G401 (cell line): Measurements from ENCODE around the gene CSTB. TPM values are rescaled to one million over a fixed set of nuclear protein-coding genes. Genes with fewer than 3 reads are reported as not detected.
A peak's percentile ranks its signal among the peaks of the same experiment; 100 is the strongest.

Experiments used
- DNase-seq: peaks from one replicate; pipeline ENCODE4 v3.0.0-alpha.2; 2015; ENCODE audit warnings: low spot score
- in situ Hi-C: cut with HindIII; loops from 2 replicates; pipeline ENCODE4 v1.10.0; 2016; ENCODE audit warnings: low sequenced_read_pairs, mixed read lengths
- total RNA-seq: library from RNA; depleted of rRNA; stranded (reverse); fragments of >200 nt; shearing (Covaris generic); gene quantifications from 2 replicates; pipeline ENCODE4 v1.2.3, GENCODE V29; 2014

CSTB gene
- total RNA-seq, 1 experiment from 2014 or later = 8.9 TPM

- in situ Hi-C loops = no loop called here
- DNase-seq = no peak
Observed at GRCh38 chr21:43794857-43795256, 18.7 kb upstream of the CSTB start.

- in situ Hi-C loops = no loop called here
- DNase-seq = no peak
Observed at GRCh38 chr21:43794311-43794710, 18.2 kb upstream of the CSTB start.

GRCh38 chr21:43793243-43793642 lies 17.1 kb upstream of the CSTB start:
- in situ Hi-C loops = no loop called here
- no peak for DNase-seq

GRCh38 chr21:43792406-43792805 lies 16.3 kb upstream of the CSTB start:
- no peak for DNase-seq
- in situ Hi-C loops = no loop called here

- DNase-seq = peak; percentile 14
- in situ Hi-C loops = no loop called here
Observed at GRCh38 chr21:43790010-43790524, 14.0 kb upstream of the CSTB start.

- in situ Hi-C loops = no loop called here
Observed at GRCh38 chr21:43789276-43790009, 13.3 kb upstream of the CSTB start, which contains the start of gene RRP1. Gene RRP1 (plus strand): TSS chr21:43789577. CDS start chr21:43789630, 53 bp downstream.

GRCh38 chr21:43786807-43787440 lies 10.8 kb upstream of the CSTB start:
- no peak for DNase-seq
- in situ Hi-C loops = no loop called here

More at GRCh38 chr21:43789276-43790009, 13.3 kb upstream of the CSTB start, which contains the start of gene RRP1:
- peak; percentile 84 for DNase-seq

- DNase-seq = no peak
- in situ Hi-C loops = no loop called here
Observed at GRCh38 chr21:43786300-43786806, 10.2 kb upstream of the CSTB start.

- in situ Hi-C loops = no loop called here
- DNase-seq = no peak
Observed at GRCh38 chr21:43785134-43785533, 9.0 kb upstream of the CSTB start.

- in situ Hi-C loops = no loop called here
- no peak for DNase-seq
Observed at GRCh38 chr21:43783098-43783700, 7.1 kb upstream of the CSTB start.

GRCh38 chr21:43782431-43783097 lies 6.5 kb upstream of the CSTB start:
- in situ Hi-C loops = no loop called here

GRCh38 chr21:43781846-43782245 lies 5.7 kb upstream of the CSTB start:
- in situ Hi-C loops = no loop called here
- DNase-seq = no peak

More at GRCh38 chr21:43782431-43783097, 6.5 kb upstream of the CSTB start:
- DNase-seq = no peak

GRCh38 chr21:43779660-43780059 lies 3.6 kb upstream of the CSTB start:
- DNase-seq = no peak
- in situ Hi-C loops = no loop called here

- in situ Hi-C loops = no loop called here
- peak; percentile 14 for DNase-seq
Observed at GRCh38 chr21:43778469-43779335, 2.6 kb upstream of the CSTB start.

GRCh38 chr21:43777953-43778352 lies 1.8 kb upstream of the CSTB start:
- no peak for DNase-seq
- in situ Hi-C loops = no loop called here

- in situ Hi-C loops = no loop called here
- no peak for DNase-seq
Observed at GRCh38 chr21:43775190-43775589, 918 bp downstream of the CSTB start.

GRCh38 chr21:43774163-43774562 lies 1.9 kb downstream of the CSTB start:
- no peak for DNase-seq
- in situ Hi-C loops = no loop called here

- in situ Hi-C loops = no loop called here
- no peak for DNase-seq
Observed at GRCh38 chr21:43772425-43772821, 3.7 kb downstream of the CSTB start.
